HAP-1 (cell line): ENCODE measurements around the gene HS3ST1.
"Not testable (repeated sequence)": the region's sequence is repeated elsewhere in the genome, so short reads cannot be mapped to it uniquely, and the experiment has no call there.

Experiments
- DNase-seq, 2 experiments: peaks; one replicate each; pipeline ENCODE4 v3.0.0-alpha.2; 2016 to 2020; ENCODE audit warnings: low spot score in 2 of 2
- H3K27me3 ChIP-seq: fragments of 250-450 bp; sonication (Bioruptor Pico); 2 replicates; pipeline ENCODE4 v1.5.1; 2020; ENCODE audit warnings: low read depth, mild to moderate bottlenecking, moderate library complexity
- H3K36me3 ChIP-seq: fragments of 250-450 bp; sonication (Bioruptor Pico); replicated peaks from 2 replicates; pipeline ENCODE4 v1.5.1; 2020; ENCODE audit warnings: mild to moderate bottlenecking
- H3K4me1 ChIP-seq: fragments of 250-450 bp; sonication (Bioruptor Pico); 2 replicates; pipeline ENCODE4 v1.5.1; 2020; ENCODE audit warnings: mild to moderate bottlenecking
- H3K4me3 ChIP-seq: fragments of 250-450 bp; sonication (Bioruptor Pico); 2 replicates; pipeline ENCODE4 v1.5.1; 2020; ENCODE audit warnings: mild to moderate bottlenecking, moderate library complexity
- H3K9me3 ChIP-seq: fragments of 250-450 bp; sonication (Bioruptor Pico); 2 replicates; pipeline ENCODE4 v1.5.1; 2020; ENCODE audit warnings: mild to moderate bottlenecking, moderate library complexity
- in situ Hi-C: fragments of 300-500 bp; cut with MboI; formaldehyde crosslinking; loops from 3 replicates; pipeline ENCODE4 v1.14.3; 2020; ENCODE audit warnings: low sequenced_read_pairs, inconsistent platforms, mixed read lengths

HS3ST1 gene

GRCh38 chr4:11407551-11407950 is 21.1 kb downstream of the HS3ST1 start:
- Histone ChIP-seq H3K4me1 (no peaks in the 10 kb centered on the region), H3K9me3 (no peaks in the 10 kb centered on the region), H3K36me3 (no peaks in the 10 kb centered on the region), H3K4me3 (no peak overlapping the region), H3K27me3 (no peaks in the 10 kb centered on the region)
- no peak for DNase-seq
- in situ Hi-C loops = no loop called here

- no peak for DNase-seq
- Histone ChIP-seq H3K4me1 (no peaks in the 10 kb centered on the region), H3K9me3 (no peaks in the 10 kb centered on the region), H3K27me3 (no peaks in the 10 kb centered on the region), H3K4me3 (no peak overlapping the region), H3K36me3 (no peaks in the 10 kb centered on the region)
- in situ Hi-C loops = no loop called here
Observed at GRCh38 chr4:11404431-11404830, 24.3 kb downstream of the HS3ST1 start.

- H3K4me3 ChIP-seq = no peak overlapping the region
- no peaks in the 10 kb centered on the region for H3K4me1 ChIP-seq
- no peak for DNase-seq
- no peaks in the 10 kb centered on the region for H3K36me3 ChIP-seq
- in situ Hi-C loops = no loop called here
- H3K27me3 ChIP-seq = no peaks in the 10 kb centered on the region
- H3K9me3 ChIP-seq = no peaks in the 10 kb centered on the region
Observed at GRCh38 chr4:11402192-11402591, 26.5 kb downstream of the HS3ST1 start.

- Histone ChIP-seq H3K9me3 (no peaks in the 10 kb centered on the region), H3K4me1 (no peaks in the 10 kb centered on the region), H3K36me3 (no peaks in the 10 kb centered on the region), H3K4me3 (no peak overlapping the region), H3K27me3 (no peaks in the 10 kb centered on the region)
- DNase-seq = no peak
- in situ Hi-C loops = no loop called here
Observed at GRCh38 chr4:11399461-11399971, 29.2 kb downstream of the HS3ST1 start.

GRCh38 chr4:11397819-11398610 is 30.7 kb downstream of the HS3ST1 start:
- H3K9me3 ChIP-seq = no peaks in the 10 kb centered on the region
- H3K4me1 ChIP-seq = no peaks in the 10 kb centered on the region
- no peak overlapping the region for H3K4me3 ChIP-seq
- no peaks in the 10 kb centered on the region for H3K36me3 ChIP-seq
- DNase-seq = no peak
- H3K27me3 ChIP-seq = no peaks in the 10 kb centered on the region
- in situ Hi-C loops = no loop called here

DNA sequence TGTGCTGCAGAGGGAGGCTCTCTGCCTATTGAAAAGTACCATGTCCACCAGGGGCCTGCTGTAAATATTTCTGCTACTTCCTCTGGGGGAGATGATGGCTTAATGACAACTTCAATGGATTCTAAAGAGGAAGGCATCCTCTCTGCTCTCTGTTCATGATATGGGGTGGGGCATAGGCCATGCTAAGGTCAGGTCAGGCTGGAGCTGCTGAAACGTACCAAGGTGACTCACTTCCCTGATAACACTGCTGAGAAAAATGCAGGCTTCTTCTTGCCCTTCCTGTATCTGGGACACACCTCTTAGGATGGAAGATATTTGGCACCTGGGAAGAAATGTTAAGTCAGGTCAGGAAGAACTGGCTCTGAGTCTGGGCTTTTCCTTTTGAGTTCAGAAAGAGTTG is 31.5 kb downstream of the HS3ST1 start:
- Histone ChIP-seq H3K4me3 (no peak overlapping the region), H3K27me3 (no peaks in the 10 kb centered on the region), H3K36me3 (no peaks in the 10 kb centered on the region), H3K9me3 (no peaks in the 10 kb centered on the region), H3K4me1 (no peaks in the 10 kb centered on the region)
- DNase-seq = no peak
- in situ Hi-C loops = no loop called here

DNA sequence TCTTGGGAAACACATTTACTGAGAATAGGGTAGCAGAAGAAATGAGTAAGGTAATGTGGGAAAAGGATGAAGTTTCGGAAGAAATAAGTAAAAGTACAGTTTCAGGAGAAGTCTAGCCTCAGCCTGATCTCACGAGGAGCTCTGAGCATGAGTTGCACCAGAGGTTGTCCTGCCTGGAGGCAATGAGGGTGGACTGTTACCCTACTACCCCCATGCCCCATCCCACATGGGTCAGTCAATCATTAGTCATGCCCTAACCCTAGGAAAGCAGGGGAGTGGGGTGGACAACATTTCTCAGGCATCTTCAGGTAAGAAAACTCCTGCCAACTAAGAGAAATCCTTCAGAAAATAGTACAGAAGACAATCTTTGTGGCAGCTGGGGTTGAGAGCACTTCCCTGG is 35.1 kb downstream of the HS3ST1 start:
- Histone ChIP-seq H3K36me3 (no peaks in the 10 kb centered on the region), H3K27me3 (no peaks in the 10 kb centered on the region), H3K9me3 (no peaks in the 10 kb centered on the region), H3K4me3 (no peak overlapping the region), H3K4me1 (no peaks in the 10 kb centered on the region)
- in situ Hi-C loops = no loop called here
- no peak for DNase-seq

DNA sequence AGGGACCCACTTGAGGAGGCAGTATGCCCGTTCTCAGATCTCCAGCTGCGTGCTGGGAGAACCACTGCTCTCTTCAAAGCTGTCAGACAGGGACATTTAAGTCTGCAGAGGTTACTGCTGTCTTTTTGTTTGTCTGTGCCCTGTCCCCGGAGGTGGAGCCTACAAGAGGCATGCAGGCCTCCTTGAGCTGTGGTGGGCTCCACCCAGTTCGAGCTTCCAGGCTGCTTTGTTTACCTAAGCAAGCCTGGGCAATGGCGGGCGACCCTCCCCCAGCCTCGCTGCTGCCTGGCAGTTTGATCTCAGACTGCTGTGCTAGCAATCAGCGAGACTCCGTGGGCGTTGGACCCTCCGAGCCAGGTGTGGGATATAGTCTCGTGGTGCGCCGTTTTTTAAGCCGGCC is 44.6 kb downstream of the HS3ST1 start:
- H3K4me3 ChIP-seq, H3K4me1 ChIP-seq, DNase-seq, H3K27me3 ChIP-seq, H3K36me3 ChIP-seq, H3K9me3 ChIP-seq, in situ Hi-C loops: not testable (repeated sequence)

- Histone ChIP-seq H3K4me3 (no peak overlapping the region), H3K36me3 (no peaks in the 10 kb centered on the region), H3K9me3 (no peaks in the 10 kb centered on the region), H3K4me1 (no peaks in the 10 kb centered on the region), H3K27me3 (no peaks in the 10 kb centered on the region)
- in situ Hi-C loops = no loop called here
- DNase-seq = no peak
Observed at GRCh38 chr4:11376571-11376970, 52.1 kb downstream of the HS3ST1 start.

DNA sequence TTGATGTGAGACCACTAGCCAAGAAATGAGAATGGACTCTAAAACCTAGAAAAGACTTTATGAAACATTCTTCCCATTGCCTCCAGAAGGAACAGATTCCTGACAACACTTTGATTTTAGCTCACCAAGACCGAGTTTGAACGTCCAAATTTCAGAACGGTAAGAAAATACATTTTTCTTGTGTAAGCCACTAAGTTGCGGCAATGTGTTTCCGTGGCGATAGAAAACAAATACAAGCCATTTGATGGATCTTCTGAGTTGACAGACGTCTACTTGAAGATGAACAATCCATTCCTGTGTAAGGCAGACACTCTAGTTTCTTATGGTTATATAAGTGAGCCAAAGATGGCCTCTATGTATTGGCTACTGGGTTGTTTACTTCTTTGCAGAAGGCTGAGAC is 52.5 kb downstream of the HS3ST1 start:
- H3K27me3 ChIP-seq = no peaks in the 10 kb centered on the region
- H3K4me3 ChIP-seq = no peak overlapping the region
- H3K9me3 ChIP-seq = no peaks in the 10 kb centered on the region
- no peak for DNase-seq
- H3K36me3 ChIP-seq = no peaks in the 10 kb centered on the region
- in situ Hi-C loops = no loop called here
- H3K4me1 ChIP-seq = no peaks in the 10 kb centered on the region

DNA sequence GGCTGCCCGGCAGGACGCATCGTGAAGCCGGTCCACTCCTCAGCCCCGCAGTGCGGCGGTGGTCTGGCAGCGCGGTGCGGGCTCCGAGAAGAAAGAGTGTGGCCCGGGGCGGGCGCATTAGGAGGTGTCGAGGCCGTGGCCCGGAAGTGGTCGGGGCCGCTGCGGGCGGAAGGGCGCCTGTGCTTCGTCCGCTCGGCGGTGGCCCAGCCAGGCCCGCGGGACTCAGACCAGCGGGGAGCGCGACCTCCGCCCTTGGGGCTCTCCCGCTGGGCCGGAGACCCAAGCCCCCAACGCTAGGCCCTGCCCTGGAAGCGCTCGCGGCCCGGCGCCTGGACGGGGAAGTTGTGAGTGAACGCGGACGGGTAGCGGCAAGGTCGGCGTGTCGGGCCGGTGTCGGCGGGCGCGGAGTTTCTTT is 60.0 kb downstream of the HS3ST1 start:
- Histone ChIP-seq H3K36me3 (no peaks in the 10 kb centered on the region), H3K4me1 (no peaks in the 10 kb centered on the region), H3K9me3 (no peaks in the 10 kb centered on the region), H3K27me3 (no peaks in the 10 kb centered on the region), H3K4me3 (no peak overlapping the region)
- DNase-seq = no peak
- in situ Hi-C loops = no loop called here

DNA sequence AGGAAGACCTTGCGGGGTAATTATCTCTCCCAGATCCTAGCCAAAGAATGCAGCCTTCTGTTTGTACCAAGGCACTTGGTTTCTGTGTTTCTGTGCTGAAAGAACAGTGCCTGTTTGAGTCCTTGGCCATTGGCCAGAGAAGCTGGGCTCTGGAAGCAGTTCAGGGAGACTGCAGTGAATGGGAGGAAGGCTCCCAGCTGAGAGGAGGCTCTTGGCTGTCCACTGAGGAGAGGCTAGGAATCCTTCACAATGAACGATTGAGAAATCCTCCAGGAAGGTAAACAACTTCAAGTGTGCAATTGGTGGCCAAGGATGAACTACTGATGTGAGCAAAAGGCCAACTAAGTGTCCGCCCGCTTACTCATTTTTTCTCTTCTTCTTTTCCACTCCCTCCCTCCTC is 61.3 kb downstream of the HS3ST1 start:
- Histone ChIP-seq H3K27me3 (no peaks in the 10 kb centered on the region), H3K4me3 (no peak overlapping the region), H3K9me3 (no peaks in the 10 kb centered on the region), H3K36me3 (no peaks in the 10 kb centered on the region), H3K4me1 (no peaks in the 10 kb centered on the region)
- DNase-seq = no peak
- in situ Hi-C loops = no loop called here

DNA sequence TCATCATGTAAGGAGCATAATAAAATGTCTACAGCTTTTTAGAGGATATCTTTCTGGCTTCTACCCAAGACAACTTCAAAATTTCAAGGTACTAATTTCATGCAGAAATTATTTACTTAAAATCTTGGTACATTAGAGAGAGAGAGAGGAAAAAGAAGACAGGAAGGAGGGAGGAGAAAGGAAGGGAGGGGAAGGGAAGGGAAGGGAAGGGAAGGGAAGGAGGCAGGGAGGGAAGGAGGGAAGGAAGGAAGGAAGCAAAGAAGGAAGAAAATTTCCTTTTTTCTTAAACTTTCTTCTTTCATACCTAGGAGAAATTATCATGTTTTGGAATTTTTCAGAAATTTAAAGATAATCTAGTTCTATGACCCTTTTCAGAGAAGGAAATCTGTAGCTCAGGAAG is 61.8 kb downstream of the HS3ST1 start:
- Histone ChIP-seq H3K36me3 (no peaks in the 10 kb centered on the region), H3K27me3 (no peaks in the 10 kb centered on the region), H3K9me3 (no peaks in the 10 kb centered on the region), H3K4me1 (no peaks in the 10 kb centered on the region), H3K4me3 (no peak overlapping the region)
- DNase-seq = no peak
- in situ Hi-C loops = no loop called here

GRCh38 chr4:11365039-11365438 is 63.7 kb downstream of the HS3ST1 start:
- no peaks in the 10 kb centered on the region for H3K4me1 ChIP-seq
- no peak for DNase-seq
- H3K4me3 ChIP-seq = no peak overlapping the region
- in situ Hi-C loops = no loop called here
- H3K9me3 ChIP-seq = no peaks in the 10 kb centered on the region
- no peaks in the 10 kb centered on the region for H3K36me3 ChIP-seq
- H3K27me3 ChIP-seq = no peaks in the 10 kb centered on the region

GRCh38 chr4:11359591-11359990 is 69.1 kb downstream of the HS3ST1 start:
- no peak for DNase-seq
- in situ Hi-C loops = no loop called here
- Histone ChIP-seq H3K4me3 (no peak overlapping the region), H3K36me3 (no peaks in the 10 kb centered on the region), H3K9me3 (no peaks in the 10 kb centered on the region), H3K4me1 (no peaks in the 10 kb centered on the region), H3K27me3 (no peaks in the 10 kb centered on the region)
